Right cardiac atrium (tissue), 5 donors: ENCODE measurements around the gene KLHL28. TPM values are rescaled to one million over a fixed set of nuclear protein-coding genes. Genes with fewer than 3 reads are reported as not detected.

Experiments used
- ATAC-seq, 2 donors: fragments of 200-7000 bp; cut with Tn5 transposase; one replicate each; pipeline versions ENCODE4 v1.8.0 to v1.9.1; 2020; ENCODE audit warnings: moderate library complexity in 2 of 2, mild to moderate bottlenecking in 1 of 2
- DNase-seq, 3 donors: peaks; one replicate each; pipeline ENCODE4 v3.0.0-alpha.2; 2020
- H3K27ac ChIP-seq: one replicate; pipeline ENCODE4 v1.5.1; 2013; ENCODE audit warnings: mild to moderate bottlenecking, low read length, control low read depth, moderate library complexity
- H3K27me3 ChIP-seq: one replicate; pipeline ENCODE4 v1.6.1; 2013; ENCODE audit not compliant: control insufficient read depth, insufficient read depth
- H3K4me1 ChIP-seq: one replicate; pipeline ENCODE4 v1.6.1; 2013; ENCODE audit warnings: low read length; ENCODE audit not compliant: control insufficient read depth, insufficient read depth
- H3K4me3 ChIP-seq: one replicate; pipeline ENCODE4 v1.5.1; 2013; ENCODE audit warnings: low read length, control low read depth
- H3K9me3 ChIP-seq: one replicate; pipeline ENCODE4 v1.6.1; 2013; ENCODE audit warnings: low read length; ENCODE audit not compliant: control insufficient read depth
- WGBS: extraction: QIAGEN DNeasy Blood & Tissue Kit; methylation state at CpG from one replicate; pipeline ENCODE4 v1.1.7; 2013; 5-methylcytosine and 5-hydroxymethylcytosine counted together
- intact Hi-C, 4 donors: fragments of 100-400 bp; cut with DNase I; formaldehyde crosslinking; loops; one replicate each; pipeline versions ENCODE4 v1.11.0 to v1.14.0; 2022 to 2023
- polyA plus RNA-seq: library from polyadenylated mRNA; stranded (reverse); fragments of 200-250 nt; gene quantifications from one replicate; pipeline ENCODE4 v1.2.3, GENCODE V29; 2013
- total RNA-seq, 4 donors: library from RNA; stranded (reverse); fragmentation: NEBNext Ultra II Directional; extraction: Animal tissue kit (Norgen Biotek cat#: 25700); gene quantifications; one replicate each; pipeline ENCODE4 v1.2.1, GENCODE V29; 2021
- donor health status: healthy with polysubstance abuse.
- donor health status: DM: no; HTN: yes; CAD: no.
- donor health status: DM: no; HTN: no; CAD: no.
- donor health status: DM: no; HTN: yes; CAD: no; lungs with severe emphysema.
- donor health status: DM: yes; HTN: yes; CAD: no.

The KLHL28 gene
- total and polyA plus RNA-seq, 5 donors = 3.4 to 13.0 (median 11.7) TPM

GRCh38 chr14:44960646-44961045, 1.1 kb downstream of the KLHL28 start:
- no peaks in the 10 kb centered on the region for H3K9me3 ChIP-seq
- no peak overlapping the region for H3K27ac ChIP-seq
- WGBS = under 1% methylated on average over 3 of the region's 3 CpGs
- H3K4me3 ChIP-seq = peak overlapping the region; percentile 89
- intact Hi-C loops = loop anchor here in 3 of 4 donors (5.0 to 10.0 kb wide), 4 partner anchors 46 to 174 kb away; partner anchors contain the start of genes FKBP3 (in 2 of the 3) and FANCM (in 1 of the 3)
- no peaks in the 10 kb centered on the region for H3K27me3 ChIP-seq
- no peaks in the 10 kb centered on the region for H3K4me1 ChIP-seq
- DNase-seq = no peak
- no peak for ATAC-seq

- no peak for DNase-seq
- intact Hi-C loops = loop anchor here in 3 of 4 donors (5.0 to 10.0 kb wide), 4 partner anchors 45 to 175 kb away; partner anchors contain the start of genes FKBP3 (in 2 of the 3) and FANCM (in 1 of the 3)
- no peaks in the 10 kb centered on the region for H3K4me1 ChIP-seq
- H3K27ac ChIP-seq = no peak overlapping the region
- no peaks in the 10 kb centered on the region for H3K27me3 ChIP-seq
- no peaks in the 10 kb centered on the region for H3K9me3 ChIP-seq
- no peak for ATAC-seq
- H3K4me3 ChIP-seq = peak overlapping the region; percentile 89
- 22% methylated on average over 2 of the region's 2 CpGs for WGBS
These were observed 1.6 kb downstream of the KLHL28 start for GRCh38 chr14:44960146-44960545.

DNA sequence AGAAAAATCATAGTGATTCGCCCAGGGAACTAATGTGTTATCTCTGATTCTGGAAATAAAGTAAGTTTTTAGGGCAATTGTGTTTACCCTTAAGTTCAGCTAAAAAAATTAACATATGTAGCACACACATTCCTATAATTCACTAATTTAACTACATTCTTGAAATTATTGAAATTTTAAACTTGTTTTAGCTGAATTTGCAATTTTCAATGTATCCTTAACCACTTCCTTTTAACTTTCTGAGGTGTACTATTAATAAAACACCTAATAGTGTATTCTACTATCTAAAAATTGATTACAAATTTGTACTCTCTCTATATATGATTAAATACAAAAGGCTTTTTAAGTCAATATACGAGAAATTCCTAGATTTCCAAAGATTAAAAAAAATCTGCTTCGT, 2.2 kb downstream of the KLHL28 start:
- no peak overlapping the region for H3K4me3 ChIP-seq
- WGBS = 76% methylated on average over 3 of the region's 3 CpGs
- H3K9me3 ChIP-seq = no peaks in the 10 kb centered on the region
- no peak for DNase-seq
- H3K4me1 ChIP-seq = no peaks in the 10 kb centered on the region
- H3K27ac ChIP-seq = no peak overlapping the region
- no peak for ATAC-seq
- intact Hi-C loops = no loop called here
- H3K27me3 ChIP-seq = no peaks in the 10 kb centered on the region

DNA sequence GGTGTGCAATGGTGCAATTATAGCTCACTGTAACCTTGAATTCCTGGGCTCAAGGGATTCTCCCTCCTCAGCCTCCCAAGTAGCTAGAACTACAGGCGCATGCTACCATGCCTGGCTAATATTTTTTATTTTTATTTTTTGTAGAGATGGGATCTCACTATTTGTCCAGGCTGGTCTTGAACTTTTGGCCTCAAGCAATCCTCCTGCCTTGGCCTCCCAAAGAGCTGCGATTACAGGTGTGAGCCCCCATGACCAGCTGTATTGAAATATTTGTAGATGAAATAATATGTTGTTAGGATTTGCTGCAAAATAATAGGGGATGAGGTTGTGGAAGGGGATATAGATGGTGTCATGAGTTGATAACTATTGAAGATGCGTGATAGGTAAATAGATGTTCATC, 4.9 kb downstream of the KLHL28 start:
- H3K9me3 ChIP-seq = no peaks in the 10 kb centered on the region
- no peaks in the 10 kb centered on the region for H3K4me1 ChIP-seq
- intact Hi-C loops = no loop called here
- no peak overlapping the region for H3K4me3 ChIP-seq
- no peaks in the 10 kb centered on the region for H3K27me3 ChIP-seq
- no peak for DNase-seq
- H3K27ac ChIP-seq = no peak overlapping the region
- no peak for ATAC-seq
- 97% methylated on average over 3 of the region's 3 CpGs for WGBS

DNA sequence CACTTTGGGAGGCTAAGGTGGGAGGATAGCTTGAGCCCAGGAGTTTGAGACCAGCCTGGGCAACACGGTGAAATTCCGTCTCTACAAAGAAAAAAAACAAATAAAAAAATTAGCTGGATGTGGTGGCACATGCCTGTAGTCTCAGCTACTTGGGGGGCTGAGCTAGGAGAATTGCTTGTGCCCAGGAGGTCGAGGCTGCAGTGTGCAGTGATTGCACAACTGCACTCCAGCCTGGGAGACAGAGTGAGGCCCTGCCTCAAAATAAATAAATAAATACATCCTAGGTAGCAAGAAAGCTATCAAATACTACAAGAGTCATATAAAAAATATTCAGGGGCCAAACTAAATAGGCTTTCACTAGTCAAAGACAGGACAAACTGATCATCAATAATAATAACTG, 6.2 kb downstream of the KLHL28 start:
- WGBS = 79% methylated on average over 3 of the region's 3 CpGs
- no peak for ATAC-seq
- intact Hi-C loops = no loop called here
- Histone ChIP-seq H3K9me3 (no peaks in the 10 kb centered on the region), H3K27ac (no peak overlapping the region), H3K27me3 (no peaks in the 10 kb centered on the region), H3K4me1 (peaks cover 2% of the 10 kb centered on the region), H3K4me3 (no peak overlapping the region)
- DNase-seq = no peak

- 97% methylated on average over 3 of the region's 3 CpGs for WGBS
- no peak for ATAC-seq
- Histone ChIP-seq H3K27ac (no peak overlapping the region), H3K27me3 (no peaks in the 10 kb centered on the region), H3K4me3 (no peak overlapping the region), H3K4me1 (peaks cover 2% of the 10 kb centered on the region), H3K9me3 (no peaks in the 10 kb centered on the region)
- intact Hi-C loops = no loop called here
- no peak for DNase-seq
These were observed 7.0 kb downstream of the KLHL28 start for GRCh38 chr14:44954750-44955149.

DNA sequence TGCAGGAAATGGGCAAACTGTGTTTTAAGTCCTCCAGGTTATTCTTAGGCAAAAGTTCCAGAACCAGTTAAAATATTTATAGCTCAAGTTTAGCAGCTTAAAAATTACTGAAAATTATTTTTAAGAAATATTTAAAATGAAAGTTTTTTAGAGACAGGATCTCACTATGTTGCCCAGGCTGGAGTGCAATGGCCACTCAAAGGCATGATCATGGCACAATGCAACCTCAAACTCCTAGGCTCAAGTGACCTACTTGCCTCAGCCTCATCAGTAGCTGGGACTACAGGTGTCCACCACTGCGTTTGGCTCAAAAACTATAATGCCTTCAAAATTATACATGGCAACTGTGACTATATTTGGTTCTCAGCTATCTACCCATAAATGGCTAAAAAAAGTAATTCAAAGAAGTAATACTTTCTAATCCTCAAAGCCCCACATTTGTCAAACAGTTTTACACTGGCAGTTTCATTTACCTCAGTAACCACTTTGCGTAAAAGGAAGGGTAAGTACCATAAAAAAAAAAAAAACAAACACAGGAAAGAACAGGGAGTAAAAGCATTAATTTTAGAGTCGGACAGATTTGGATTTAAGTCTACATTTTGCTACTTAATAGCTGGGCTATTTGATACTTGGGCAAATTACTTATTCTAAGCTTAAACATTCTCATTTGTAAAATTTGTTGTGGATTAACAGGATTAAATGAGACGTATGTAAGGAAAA, 9.2 kb downstream of the KLHL28 start:
- Histone ChIP-seq H3K9me3 (no peaks in the 10 kb centered on the region), H3K4me1 (peaks cover 2% of the 10 kb centered on the region), H3K4me3 (no peak overlapping the region), H3K27ac (no peak overlapping the region), H3K27me3 (no peaks in the 10 kb centered on the region)
- no peak for DNase-seq
- WGBS = 88% methylated on average over 4 of the region's 4 CpGs
- intact Hi-C loops = no loop called here
- ATAC-seq = no peak

DNA sequence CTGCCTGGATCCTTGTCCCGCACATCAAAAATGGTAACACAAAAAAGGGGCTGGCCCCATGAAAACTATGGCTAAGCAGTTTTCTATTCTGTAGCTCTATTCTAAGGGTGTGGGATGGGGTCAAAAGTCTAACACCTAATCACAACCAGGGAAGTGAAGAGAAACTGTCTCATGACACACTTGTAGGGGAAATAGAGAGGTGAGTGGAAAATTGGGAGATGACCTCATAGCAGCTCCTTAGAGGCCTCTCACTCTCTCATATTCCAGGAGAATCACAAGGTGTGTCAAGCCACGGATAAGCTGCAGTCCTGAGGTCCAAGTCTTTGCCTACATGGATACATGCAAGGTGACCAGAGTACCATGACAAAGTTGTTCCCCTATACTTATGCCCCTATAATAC, 10.7 kb downstream of the KLHL28 start:
- intact Hi-C loops = no loop called here
- Histone ChIP-seq H3K4me1 (peaks cover 2% of the 10 kb centered on the region), H3K4me3 (no peak overlapping the region), H3K27me3 (no peaks in the 10 kb centered on the region), H3K27ac (no peak overlapping the region), H3K9me3 (no peaks in the 10 kb centered on the region)
- DNase-seq (no peak), ATAC-seq (no peak)
- WGBS = 79% methylated on average over 2 of the region's 2 CpGs

- H3K4me3 ChIP-seq = no peak overlapping the region
- H3K4me1 ChIP-seq = no peaks in the 10 kb centered on the region
- no peaks in the 10 kb centered on the region for H3K27me3 ChIP-seq
- WGBS = 79% methylated on average over 4 of the region's 4 CpGs
- ATAC-seq (no peak), DNase-seq (no peak)
- H3K9me3 ChIP-seq = no peaks in the 10 kb centered on the region
- intact Hi-C loops = no loop called here
- no peak overlapping the region for H3K27ac ChIP-seq
These were observed 16.5 kb downstream of the KLHL28 start for GRCh38 chr14:44945264-44945663.

- Histone ChIP-seq H3K27ac (no peak overlapping the region), H3K4me1 (no peaks in the 10 kb centered on the region), H3K27me3 (no peaks in the 10 kb centered on the region), H3K9me3 (no peaks in the 10 kb centered on the region), H3K4me3 (no peak overlapping the region)
- intact Hi-C loops = no loop called here
- no peak for DNase-seq
- ATAC-seq = no peak
These were observed 17.6 kb downstream of the KLHL28 start for GRCh38 chr14:44944107-44944506.

DNA sequence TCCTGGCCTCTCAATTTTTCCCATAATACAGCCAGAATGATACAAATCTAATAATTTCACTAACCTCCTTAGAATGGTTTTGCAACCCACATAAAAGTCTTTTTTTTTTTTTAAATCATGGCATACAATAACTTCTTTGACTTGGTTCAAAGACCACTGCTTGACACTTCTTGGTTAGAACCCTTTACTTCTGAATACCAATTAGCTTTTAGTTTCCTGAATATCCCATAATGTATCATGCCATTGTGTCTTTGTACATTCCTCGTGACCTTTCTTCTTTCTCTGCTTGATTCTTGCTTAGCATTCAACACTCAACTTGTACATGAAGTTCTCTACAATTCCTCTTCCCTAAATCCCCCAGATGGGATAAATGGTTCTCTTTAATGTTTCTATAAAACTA, 19.3 kb downstream of the KLHL28 start:
- DNase-seq (no peak), ATAC-seq (no peak)
- H3K9me3 ChIP-seq = no peaks in the 10 kb centered on the region
- H3K27me3 ChIP-seq = no peaks in the 10 kb centered on the region
- H3K4me3 ChIP-seq = no peak overlapping the region
- no peak overlapping the region for H3K27ac ChIP-seq
- WGBS = 98% methylated on average over 1 of the region's 1 CpG
- H3K4me1 ChIP-seq = no peaks in the 10 kb centered on the region
- intact Hi-C loops = no loop called here

DNA sequence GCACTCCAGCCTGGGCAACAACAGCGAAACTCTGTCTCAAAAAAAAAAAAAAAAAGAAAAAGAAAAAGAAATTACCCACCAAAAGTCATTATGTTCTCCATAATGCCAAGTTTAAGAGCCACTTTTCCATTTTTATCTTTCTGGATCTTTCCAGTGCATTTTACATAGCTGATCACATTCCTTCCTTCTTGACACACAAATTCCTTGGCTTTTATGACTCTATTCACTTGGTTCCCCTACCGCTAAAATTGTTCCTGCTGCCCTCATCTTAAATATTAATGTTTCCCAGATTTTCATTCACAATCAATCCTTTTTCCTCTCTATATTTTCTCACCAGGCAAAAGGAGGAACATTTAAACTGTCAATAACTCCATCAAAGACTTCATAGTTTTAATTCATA, 20.2 kb downstream of the KLHL28 start:
- Histone ChIP-seq H3K4me1 (no peaks in the 10 kb centered on the region), H3K27ac (no peak overlapping the region), H3K9me3 (no peaks in the 10 kb centered on the region), H3K4me3 (no peak overlapping the region), H3K27me3 (no peaks in the 10 kb centered on the region)
- ATAC-seq = no peak
- intact Hi-C loops = no loop called here
- WGBS = 93% methylated on average over 2 of the region's 2 CpGs
- no peak for DNase-seq
